ENCODE results near the gene FRY.

Gene FRY

DNA sequence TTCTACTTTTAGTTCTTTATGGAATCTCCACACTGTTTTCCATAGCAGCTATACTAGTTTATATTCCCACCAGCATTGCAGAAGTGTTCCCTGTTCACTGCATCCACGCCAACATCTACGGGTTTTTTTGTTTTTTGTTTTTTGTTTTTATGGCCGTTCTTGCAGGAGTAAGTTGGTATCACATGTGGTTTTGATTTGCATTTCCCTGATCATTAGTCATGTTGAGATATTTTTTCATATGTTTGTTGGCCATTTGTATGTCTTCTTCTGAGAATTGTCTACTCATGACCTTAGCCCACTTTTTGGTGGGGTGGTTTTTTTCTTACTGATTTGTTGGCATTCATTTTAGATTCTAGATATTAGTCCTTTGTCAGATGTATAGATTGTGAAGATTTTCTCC lies 89.7 kb downstream of the FRY start:
- ChIA-PET POLR2A (ENCODE audit: low non-redundant PET) (no interaction called here), CTCF (no interaction called here)
- TF ChIP-seq, protein P1, sequence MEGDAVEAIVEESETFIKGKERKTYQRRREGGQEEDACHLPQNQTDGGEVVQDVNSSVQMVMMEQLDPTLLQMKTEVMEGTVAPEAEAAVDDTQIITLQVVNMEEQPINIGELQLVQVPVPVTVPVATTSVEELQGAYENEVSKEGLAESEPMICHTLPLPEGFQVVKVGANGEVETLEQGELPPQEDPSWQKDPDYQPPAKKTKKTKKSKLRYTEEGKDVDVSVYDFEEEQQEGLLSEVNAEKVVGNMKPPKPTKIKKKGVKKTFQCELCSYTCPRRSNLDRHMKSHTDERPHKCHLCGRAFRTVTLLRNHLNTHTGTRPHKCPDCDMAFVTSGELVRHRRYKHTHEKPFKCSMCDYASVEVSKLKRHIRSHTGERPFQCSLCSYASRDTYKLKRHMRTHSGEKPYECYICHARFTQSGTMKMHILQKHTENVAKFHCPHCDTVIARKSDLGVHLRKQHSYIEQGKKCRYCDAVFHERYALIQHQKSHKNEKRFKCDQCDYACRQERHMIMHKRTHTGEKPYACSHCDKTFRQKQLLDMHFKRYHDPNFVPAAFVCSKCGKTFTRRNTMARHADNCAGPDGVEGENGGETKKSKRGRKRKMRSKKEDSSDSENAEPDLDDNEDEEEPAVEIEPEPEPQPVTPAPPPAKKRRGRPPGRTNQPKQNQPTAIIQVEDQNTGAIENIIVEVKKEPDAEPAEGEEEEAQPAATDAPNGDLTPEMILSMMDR (conservative IDR thresholded peaks at IDR 0.05; ENCODE audit: low read depth), result no peak
- H3K27ac ChIP-seq, result no peak overlapping the region
- DNase-seq (ENCODE audit: low spot score), result no peak

DNA sequence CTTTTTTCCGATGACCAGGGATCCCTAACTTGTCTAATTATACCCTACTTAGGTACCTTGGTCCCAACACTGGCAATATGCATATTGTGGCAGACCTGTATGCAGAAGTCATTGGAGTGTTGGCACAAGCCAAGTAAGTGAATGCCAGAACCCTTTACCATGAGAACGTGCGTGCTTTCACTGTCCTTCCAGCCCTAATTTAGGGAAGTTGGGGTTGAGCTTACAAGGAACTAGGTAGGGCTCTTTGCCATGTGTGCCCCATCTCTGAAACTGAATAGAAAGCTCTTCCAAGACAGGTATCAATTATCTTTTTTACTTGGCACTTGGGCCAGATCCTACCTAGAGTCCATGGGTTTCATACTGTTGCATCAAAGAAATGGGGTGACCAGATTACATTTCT lies 93.2 kb downstream of the FRY start:
- no peak for DNase-seq (ENCODE audit: low spot score)
- POLR2A ChIA-PET (ENCODE audit: low non-redundant PET), result no interaction called here
- H3K27ac ChIP-seq, result no peak overlapping the region
- CTCF ChIA-PET, result no interaction called here
- TF ChIP-seq, protein P1 (conservative IDR thresholded peaks at IDR 0.05; ENCODE audit: low read depth), result no peak

DNA sequence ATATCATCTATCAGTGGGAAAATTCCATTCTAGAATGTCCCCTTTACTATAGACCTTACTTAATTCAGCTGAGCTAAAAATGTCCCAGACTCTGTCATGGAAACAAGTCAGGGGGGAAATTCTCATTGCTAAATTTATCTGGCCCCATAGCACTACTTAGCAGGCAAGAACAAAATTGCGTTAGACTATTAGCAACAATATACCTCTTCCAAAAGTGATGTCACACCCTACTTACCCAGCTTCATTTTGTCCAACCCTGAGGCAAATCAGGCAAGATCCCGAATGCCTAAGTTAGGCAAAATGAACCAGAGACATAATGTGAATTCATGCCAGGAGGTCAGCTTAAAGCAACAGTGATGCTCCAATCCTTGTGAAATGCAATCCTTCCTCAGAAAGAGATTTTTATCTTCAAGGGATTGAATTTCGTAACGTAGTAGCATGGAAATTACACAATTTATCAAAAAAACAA lies 93.7 kb downstream of the FRY start:
- no peak for DNase-seq (ENCODE audit: low spot score)
- ChIA-PET POLR2A (ENCODE audit: low non-redundant PET) (no interaction called here), CTCF (no interaction called here)
- no peak overlapping the region for H3K27ac ChIP-seq
- TF ChIP-seq, protein P1 (conservative IDR thresholded peaks at IDR 0.05; ENCODE audit: low read depth), result no peak

DNA sequence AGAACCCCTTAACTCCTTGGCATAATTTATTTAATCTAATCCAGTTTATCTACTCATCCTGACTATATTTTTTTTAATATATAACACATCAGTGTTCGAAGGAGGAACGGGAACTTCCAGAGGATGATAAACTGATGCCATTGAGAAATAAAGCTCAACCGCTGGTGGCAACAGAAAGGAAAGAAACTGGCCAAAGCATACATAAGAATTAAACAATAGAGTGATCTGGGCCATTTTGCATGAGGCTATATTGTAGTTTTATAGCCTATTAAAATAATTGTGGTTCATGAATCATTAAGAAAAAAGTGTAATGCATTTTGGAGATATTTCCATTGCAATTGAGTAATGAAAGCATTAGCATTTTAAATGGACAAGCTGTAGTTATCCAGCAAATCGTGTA lies 94.2 kb downstream of the FRY start:
- TF ChIP-seq, protein P1 (conservative IDR thresholded peaks at IDR 0.05; ENCODE audit: low read depth), result no peak
- no peak for DNase-seq (ENCODE audit: low spot score)
- CTCF ChIA-PET, result interaction anchor here (0.6 kb wide), 3 partner anchors 52 to 1674 kb away, joined by 3 to 4 read pairs (median 4); no protein-coding TSS in a partner anchor
- H3K27ac ChIP-seq, result no peak overlapping the region
- POLR2A ChIA-PET (ENCODE audit: low non-redundant PET), result no interaction called here

DNA sequence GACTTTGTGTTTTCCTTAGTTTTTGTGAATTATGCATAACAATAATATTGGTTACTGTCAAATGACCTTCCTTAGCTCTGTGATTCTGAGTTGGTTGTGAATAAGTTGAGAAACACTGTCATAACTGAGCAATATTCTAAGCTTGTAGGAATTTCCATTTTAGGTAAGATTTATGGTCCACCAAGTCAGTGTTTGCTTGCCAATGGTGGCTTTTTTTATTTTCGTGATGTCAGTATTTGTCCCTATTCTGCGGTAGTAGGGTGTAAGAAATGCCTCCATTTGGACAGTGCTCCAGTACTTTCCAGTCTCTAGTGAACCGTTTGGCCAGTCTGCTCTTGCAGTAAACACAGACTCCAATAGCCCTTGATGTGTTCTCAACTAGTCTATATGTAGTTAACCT lies 94.7 kb downstream of the FRY start:
- TF ChIP-seq, protein P1 (conservative IDR thresholded peaks at IDR 0.05; ENCODE audit: low read depth), result no peak
- ChIA-PET POLR2A (ENCODE audit: low non-redundant PET) (no interaction called here), CTCF (interaction anchor here (0.6 kb wide), 3 partner anchors 53 to 1674 kb away, joined by 3 to 4 read pairs (median 4); no protein-coding TSS in a partner anchor)
- no peak for DNase-seq (ENCODE audit: low spot score)
- no peak overlapping the region for H3K27ac ChIP-seq

DNA sequence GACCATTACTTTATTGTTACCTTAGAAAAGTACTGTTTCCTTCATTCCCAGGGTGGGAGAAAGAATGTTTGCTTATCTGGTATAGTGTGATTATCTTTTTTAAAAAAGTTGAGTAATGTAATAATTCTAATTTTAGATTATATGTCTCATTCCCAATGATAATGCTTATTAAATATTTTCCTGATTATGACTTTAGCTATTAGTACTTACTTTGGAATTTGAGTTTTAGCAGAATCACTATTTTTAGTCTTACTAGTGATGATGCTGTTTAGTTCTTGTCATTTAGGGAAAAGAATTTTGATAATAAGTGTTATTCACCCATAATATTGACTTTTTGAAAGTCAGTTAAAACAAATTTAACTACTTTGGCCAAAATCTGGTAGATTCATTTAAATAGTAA lies 95.2 kb downstream of the FRY start:
- no peak overlapping the region for H3K27ac ChIP-seq
- CTCF ChIA-PET, result no interaction called here
- POLR2A ChIA-PET (ENCODE audit: low non-redundant PET), result no interaction called here
- TF ChIP-seq, protein P1 (conservative IDR thresholded peaks at IDR 0.05; ENCODE audit: low read depth), result no peak
- DNase-seq (ENCODE audit: low spot score), result no peak

DNA sequence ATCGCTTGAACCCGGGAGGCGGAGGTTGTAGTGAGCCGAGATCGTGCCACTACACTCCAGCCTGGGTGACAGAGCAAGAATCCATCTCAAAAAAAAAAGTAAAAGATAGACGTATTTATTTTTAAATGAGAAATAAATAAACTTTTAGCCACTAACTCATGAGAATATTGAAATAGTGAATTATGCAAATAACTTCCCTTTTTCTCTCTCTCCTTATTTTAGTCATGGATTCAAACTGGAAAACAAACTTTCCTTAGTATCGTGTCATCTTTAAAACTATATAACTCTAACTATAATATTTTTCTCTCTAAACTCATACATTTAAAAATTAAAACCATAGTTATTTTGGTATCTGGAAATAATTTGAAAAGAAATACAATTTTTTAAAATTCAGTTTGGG lies 96.1 kb downstream of the FRY start:
- ChIA-PET CTCF (interaction anchor here (0.7 kb wide), 1 partner anchor 35 kb away, joined by 3 read pairs; no protein-coding TSS in a partner anchor), POLR2A (ENCODE audit: low non-redundant PET) (no interaction called here)
- no peak overlapping the region for H3K27ac ChIP-seq
- TF ChIP-seq, protein P1 (conservative IDR thresholded peaks at IDR 0.05; ENCODE audit: low read depth), result no peak
- DNase-seq (ENCODE audit: low spot score), result no peak

Measured in RWPE1 (cell line).